ENCODE data around the gene HOXA9.

Gene HOXA9

DNA sequence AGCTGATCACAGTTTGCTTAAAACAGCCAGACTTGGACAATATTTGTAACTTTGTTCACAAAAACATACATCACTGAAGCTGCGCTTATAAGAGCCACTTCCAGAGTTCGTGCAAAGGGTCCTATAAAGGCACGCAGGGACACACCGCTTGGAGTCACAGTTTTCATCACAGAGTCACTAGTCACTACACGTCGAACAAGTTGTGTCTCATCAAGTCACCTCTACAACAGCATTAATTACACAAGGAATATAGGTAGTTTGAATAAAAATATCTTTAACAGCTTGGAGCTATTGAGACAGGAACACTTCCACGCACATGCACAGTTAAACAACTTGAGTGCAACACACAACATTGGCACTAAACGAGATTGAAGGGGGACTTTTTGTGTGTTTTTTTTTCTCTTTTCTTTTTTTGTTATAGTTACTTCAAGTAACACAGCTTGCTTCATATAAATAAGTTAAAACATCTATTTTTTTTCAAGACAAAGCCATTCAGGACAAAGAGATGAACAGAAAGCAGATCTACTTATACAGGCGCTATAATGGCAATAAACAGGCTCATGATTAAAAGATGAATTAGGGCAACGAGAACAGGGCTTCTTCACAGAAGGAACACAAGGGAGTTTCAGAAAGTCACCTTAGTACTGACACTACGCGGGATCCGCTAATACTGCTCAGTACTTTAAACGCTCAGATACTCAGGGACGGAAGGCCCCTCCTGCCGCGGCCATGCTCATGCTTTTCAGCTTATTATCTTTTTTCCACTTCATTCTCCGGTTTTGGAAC, 24.0 kb downstream of the HOXA9 start:
- no peak for DNase-seq

GRCh38 chr7:27140126-27140857, 25.0 kb downstream of the HOXA9 start:
- no peak for DNase-seq

DNA sequence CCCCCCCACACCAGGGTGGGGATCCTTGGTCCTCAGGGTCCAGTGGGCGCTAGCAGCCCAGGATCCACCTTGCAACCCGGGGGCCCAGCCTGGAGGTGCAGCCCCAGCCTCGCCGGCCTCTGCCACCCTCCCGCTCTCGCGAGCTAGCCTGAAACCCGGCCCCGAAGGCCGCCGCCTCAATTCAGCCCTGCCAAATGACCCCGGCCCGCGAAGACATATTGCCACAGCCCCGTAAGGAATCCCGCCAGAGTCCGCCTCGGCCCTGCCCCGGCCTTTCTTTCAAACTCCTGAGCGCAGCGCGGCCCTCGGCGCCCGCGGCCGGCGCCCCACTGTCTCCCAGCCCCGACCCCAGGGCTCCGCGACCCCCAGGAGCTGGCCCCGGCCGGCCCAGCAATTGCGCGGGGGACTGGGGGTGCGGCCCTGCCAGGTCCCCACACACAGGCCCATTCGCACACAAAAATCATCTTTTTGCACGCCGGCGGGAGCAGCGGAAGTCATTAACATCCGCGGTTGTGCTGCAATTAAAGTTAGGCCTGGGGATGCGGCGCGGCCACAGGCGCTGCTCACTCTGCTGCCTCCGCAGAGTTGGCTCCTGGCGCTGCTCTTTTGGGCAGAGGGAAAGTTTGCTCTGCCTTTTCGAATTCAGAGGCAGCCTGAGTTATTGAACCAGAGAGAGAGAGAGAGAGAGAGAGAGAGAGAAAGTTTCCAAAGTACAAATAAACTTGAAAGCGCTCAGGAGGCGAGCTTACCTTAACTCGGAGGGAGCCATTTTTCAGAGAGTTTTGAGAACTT, 25.8 kb downstream of the HOXA9 start:
- no peak for DNase-seq

GRCh38 chr7:27138985-27139333, 26.4 kb downstream of the HOXA9 start:
- no peak for DNase-seq

DNA sequence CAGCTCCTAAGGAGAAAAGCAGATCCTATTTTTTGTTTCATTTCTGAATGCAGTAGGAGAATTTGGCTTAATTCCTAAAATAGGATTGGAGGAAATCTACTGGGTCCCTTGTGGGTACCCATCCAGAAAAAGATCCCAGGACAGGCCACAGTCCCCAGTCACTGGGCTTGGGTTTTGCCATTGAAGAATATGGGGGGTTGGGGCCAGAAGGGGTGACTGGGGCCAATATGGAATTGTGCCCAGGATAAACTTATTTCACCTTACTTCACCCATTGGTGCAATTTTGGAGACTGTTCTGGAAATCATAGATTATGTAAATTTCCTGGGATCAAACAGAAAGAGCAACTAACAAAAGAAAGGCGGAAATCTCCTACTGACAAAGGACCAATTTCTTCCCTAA, 26.9 kb downstream of the HOXA9 start:
- DNase-seq, result no peak

- DNase-seq, result no peak
Observed at GRCh38 chr7:27137640-27138315, 27.6 kb downstream of the HOXA9 start.

DNA sequence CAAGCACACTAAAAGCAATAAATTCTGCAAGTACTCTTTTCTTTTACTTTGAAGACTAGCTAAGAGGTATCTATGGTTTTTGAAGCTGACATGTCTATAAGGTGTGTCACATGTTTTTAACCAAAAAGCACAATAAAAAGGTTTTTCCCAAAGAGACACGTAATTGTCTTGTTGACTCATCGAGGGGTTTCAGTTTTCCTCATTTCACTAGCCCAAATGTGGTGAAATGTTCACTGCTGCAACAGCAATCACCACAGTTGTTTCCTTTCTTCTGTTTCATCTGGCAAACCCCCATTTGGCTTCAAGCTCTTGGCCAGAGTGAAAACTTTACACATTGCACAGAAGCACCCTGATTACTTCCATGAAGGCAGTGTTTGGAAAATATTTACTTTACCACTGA, 30.9 kb downstream of the HOXA9 start:
- peak in 1 of 5 donors; percentile 61 for DNase-seq

GRCh38 chr7:27133409-27134231, 31.7 kb downstream of the HOXA9 start:
- DNase-seq, result no peak

DNA sequence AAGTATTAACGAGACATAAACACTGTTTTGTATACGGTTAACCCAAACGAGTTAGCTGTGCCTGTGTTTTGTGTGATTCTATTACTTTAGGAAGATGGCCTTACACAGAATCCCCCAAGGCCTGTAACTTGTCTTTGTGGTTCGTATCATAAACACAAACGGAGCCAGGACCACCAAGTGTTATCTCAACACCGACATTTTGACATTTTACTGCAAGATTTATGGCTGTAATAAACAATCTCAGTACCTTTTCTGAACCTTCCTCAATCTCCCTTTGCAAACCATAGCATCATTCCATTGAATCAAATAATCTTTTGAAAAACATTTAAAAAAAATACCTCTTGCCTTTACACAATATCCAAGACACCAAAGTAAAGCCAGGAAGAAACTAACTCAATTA, 32.4 kb downstream of the HOXA9 start:
- DNase-seq, result no peak

GRCh38 chr7:27132214-27132613, 33.1 kb downstream of the HOXA9 start:
- no peak for DNase-seq

DNA sequence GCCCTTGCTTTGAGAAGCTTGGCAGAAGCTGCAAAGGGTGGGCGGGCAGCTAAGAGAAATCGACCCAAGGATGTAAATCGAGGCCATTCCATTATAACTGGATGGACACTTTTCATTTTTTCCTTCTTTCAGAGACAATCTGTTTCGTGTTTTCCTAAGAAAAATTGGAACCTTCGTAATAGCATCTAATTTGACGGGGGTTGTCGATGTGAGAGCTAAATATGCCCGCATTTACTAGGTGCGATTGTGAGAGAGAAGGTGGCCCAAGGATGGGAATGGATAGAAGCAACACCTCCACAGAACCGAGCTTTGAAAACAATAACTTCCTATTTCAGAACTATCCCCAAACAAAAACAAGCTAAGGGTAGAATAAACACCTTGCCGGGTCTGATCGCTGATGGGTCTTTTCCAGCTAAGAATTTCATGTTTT, 33.9 kb downstream of the HOXA9 start:
- DNase-seq, result no peak

- DNase-seq, result peak; percentile 53 to 79 (median 66)
Observed at GRCh38 chr7:27130540-27131389, 34.6 kb downstream of the HOXA9 start, which contains the start of gene HOXA4. Gene HOXA4, minus strand, starts transcription at chr7:27130757. Its CDS starts 24 bp downstream, at chr7:27130733.

DNA sequence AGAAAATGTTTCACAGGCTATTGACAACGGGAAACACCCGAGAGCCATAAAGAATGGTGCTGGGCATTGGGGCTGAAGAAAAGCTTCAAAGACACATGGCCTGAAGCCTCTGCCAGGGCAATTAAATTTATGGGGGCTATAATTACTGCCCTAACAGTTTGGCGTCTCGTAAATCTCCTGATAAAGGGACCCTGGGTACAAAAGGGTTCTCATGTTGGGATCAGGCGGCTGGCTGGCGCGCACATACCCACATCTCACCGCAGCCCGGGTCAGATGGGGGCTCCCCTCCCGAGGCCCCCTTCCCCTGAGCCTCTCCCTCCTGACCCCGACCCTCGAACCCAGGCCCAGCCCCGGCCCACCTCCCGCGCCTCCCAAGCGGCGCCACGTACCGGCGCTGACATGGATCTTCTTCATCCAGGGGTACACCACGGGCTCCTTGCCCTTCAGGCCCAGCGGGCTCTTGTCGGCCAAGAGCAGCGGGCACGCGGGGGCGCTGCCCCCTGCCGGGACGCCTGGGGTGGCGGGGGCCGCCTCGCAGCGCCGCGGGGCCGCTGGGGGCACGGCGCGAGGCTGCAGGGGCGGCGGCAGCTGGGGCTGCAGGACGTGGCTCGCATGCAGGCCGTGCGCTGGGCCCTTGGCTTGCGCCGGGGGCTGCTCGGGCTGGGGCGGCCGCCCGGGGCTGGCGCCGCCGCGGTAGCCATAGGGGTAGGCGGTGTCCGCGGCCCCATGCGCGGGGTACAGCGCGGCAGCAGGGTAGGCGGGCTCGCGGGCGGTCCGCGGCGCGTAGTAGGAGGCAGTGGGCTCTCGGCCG, 35.4 kb downstream of the HOXA9 start:
- no peak for DNase-seq

DNA sequence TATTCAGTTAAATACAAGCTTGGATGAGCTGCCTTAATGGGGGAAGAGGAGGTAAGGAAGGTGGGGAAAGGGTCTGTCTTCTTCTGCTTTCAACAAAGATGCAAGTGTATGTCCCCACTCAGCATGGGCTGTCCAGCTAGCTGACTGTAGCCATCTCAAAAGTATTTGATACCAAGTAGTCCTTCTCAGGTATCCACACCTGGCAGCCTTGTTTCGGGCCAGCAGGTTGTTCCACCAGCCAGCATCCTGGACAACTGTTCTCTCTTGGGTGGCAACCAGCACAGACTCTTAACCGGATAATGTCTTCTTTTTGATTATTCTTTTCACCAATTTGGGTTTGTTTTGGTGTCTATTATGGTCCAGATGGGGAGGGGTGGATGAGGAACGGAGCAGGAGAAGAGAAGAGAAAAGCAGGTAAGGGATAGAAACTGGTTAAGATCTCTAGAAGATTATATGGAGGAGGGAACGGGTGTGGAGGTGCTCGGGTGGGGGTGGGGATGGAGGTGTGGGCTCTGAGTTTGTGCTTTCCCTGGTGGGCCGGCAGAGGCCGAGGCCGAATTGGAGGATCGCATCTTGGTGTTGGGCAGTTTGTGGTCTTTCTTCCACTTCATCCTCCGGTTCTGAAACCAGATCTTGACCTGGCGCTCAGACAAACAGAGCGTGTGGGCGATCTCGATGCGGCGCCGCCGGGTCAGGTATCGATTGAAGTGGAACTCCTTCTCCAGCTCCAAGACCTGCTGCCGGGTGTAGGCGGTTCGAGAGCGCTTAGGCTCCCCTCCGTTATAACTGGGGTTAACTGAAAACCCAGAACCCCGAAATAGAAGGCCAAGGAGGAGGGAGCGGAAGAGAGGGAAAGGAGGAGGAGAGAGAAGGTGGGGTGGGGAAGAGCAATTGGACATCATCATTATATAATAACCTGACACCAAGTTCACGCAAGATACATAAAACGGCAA, 36.3 kb downstream of the HOXA9 start:
- no peak for DNase-seq

DNA sequence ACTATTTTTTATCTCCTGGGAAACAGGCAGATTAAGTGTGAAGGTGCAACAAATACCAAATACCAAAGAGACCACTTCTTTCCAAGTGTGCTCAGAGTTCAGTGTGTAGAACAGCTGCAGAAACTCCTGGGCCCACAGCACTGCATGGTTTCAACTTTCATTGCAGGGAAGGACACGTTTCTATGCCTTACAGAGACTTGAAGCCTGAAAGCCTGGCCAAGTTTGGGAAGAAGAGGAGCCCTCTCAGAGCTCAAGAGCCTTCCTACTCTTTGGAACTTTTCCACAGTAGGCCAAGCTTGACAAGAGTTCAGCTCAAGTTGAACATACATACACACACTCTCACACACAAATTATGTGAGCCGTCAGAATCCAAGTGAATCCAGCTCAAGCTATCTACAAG, 37.3 kb downstream of the HOXA9 start:
- no peak for DNase-seq

GRCh38 chr7:27126596-27127327, 38.6 kb downstream of the HOXA9 start:
- no peak for DNase-seq

DNA sequence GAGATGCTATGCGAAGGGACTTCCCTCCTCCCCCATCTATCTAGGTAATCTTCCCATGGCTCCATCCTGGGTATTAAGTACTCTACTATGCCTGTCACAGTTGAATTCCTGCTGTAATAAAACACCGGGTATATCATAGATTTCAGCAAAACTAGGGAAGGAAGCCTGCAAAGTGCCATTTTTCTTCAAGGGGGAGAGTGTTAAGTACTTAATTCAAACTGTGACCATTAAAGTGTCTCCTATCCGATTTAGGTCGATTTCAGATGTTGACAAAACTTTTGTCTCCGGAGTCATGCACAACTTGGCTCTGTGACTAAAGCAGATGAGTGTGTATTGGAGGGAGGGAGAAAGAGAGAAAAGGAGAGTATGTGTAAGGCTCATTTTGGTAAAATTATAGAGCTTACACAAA, 39.3 kb downstream of the HOXA9 start:
- DNase-seq, result no peak
